Measurements from ENCODE around the gene LRP1.
A peak's percentile ranks its signal among the peaks of the same experiment; 100 is the strongest.

DNA sequence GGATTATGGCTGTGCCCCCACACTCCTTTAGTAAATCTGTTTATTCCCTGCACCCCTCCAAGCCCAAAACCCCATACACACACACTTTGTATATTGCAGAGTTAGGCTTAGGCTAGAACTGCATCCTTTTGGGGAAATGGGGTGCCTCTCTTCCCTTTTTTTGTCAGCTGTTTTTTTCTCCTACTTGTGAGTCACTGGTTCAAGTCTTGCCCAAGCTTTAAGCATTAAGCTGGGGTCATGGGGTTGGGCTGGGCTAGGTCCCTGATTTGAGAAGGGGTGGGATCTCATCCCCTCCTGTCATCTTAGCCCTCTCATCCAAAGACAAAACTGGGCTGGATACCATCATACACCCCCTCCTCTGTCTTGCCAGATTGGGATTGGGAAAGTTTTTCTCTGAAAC, 1.6 kb downstream of the LRP1 start:
- TF ChIP-seq, protein P1, sequence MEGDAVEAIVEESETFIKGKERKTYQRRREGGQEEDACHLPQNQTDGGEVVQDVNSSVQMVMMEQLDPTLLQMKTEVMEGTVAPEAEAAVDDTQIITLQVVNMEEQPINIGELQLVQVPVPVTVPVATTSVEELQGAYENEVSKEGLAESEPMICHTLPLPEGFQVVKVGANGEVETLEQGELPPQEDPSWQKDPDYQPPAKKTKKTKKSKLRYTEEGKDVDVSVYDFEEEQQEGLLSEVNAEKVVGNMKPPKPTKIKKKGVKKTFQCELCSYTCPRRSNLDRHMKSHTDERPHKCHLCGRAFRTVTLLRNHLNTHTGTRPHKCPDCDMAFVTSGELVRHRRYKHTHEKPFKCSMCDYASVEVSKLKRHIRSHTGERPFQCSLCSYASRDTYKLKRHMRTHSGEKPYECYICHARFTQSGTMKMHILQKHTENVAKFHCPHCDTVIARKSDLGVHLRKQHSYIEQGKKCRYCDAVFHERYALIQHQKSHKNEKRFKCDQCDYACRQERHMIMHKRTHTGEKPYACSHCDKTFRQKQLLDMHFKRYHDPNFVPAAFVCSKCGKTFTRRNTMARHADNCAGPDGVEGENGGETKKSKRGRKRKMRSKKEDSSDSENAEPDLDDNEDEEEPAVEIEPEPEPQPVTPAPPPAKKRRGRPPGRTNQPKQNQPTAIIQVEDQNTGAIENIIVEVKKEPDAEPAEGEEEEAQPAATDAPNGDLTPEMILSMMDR (IDR thresholded peaks at IDR 0.05; ENCODE audit: insufficient read depth, low read length): no peak
- TF ChIP-seq POLR2AphosphoS5 (IDR thresholded peaks at IDR 0.05; ENCODE audit: low read depth) (no peak), SPI1 (IDR thresholded peaks at IDR 0.05; ENCODE audit: borderline replicate concordance, low read depth) (peak; percentile 80; the same call in 1 of the 2 replicates), GABPA (IDR thresholded peaks at IDR 0.05; ENCODE audit: low read depth) (no peak)
- TF ChIP-seq, protein P2, sequence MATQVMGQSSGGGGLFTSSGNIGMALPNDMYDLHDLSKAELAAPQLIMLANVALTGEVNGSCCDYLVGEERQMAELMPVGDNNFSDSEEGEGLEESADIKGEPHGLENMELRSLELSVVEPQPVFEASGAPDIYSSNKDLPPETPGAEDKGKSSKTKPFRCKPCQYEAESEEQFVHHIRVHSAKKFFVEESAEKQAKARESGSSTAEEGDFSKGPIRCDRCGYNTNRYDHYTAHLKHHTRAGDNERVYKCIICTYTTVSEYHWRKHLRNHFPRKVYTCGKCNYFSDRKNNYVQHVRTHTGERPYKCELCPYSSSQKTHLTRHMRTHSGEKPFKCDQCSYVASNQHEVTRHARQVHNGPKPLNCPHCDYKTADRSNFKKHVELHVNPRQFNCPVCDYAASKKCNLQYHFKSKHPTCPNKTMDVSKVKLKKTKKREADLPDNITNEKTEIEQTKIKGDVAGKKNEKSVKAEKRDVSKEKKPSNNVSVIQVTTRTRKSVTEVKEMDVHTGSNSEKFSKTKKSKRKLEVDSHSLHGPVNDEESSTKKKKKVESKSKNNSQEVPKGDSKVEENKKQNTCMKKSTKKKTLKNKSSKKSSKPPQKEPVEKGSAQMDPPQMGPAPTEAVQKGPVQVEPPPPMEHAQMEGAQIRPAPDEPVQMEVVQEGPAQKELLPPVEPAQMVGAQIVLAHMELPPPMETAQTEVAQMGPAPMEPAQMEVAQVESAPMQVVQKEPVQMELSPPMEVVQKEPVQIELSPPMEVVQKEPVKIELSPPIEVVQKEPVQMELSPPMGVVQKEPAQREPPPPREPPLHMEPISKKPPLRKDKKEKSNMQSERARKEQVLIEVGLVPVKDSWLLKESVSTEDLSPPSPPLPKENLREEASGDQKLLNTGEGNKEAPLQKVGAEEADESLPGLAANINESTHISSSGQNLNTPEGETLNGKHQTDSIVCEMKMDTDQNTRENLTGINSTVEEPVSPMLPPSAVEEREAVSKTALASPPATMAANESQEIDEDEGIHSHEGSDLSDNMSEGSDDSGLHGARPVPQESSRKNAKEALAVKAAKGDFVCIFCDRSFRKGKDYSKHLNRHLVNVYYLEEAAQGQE (IDR thresholded peaks at IDR 0.05; ENCODE audit: insufficient replicate concordance, low read depth): no peak
